Muscle of leg (tissue), 11 donors: ENCODE measurements around the gene ZNF839. TPM values are rescaled to one million over a fixed set of nuclear protein-coding genes. Genes with fewer than 3 reads are reported as not detected.
"Not testable (repeated sequence)": the region's sequence is repeated elsewhere in the genome, so short reads cannot be mapped to it uniquely, and the experiment has no call there.

Experiments
- DNase-seq: peaks from one replicate; pipeline ENCODE4 v3.0.0; 2013
- H3K27ac ChIP-seq: one replicate; pipeline ENCODE4 v1.5.1; 2013; ENCODE audit warnings: mild to moderate bottlenecking, low read length, control low read depth
- H3K27me3 ChIP-seq: one replicate; pipeline ENCODE4 v1.6.1; 2013; ENCODE audit warnings: low read length; ENCODE audit not compliant: control insufficient read depth, insufficient read depth
- H3K36me3 ChIP-seq: one replicate; pipeline ENCODE4 v1.6.1; 2013; ENCODE audit warnings: low read length; ENCODE audit not compliant: control insufficient read depth, insufficient read depth
- H3K4me1 ChIP-seq: one replicate; pipeline ENCODE4 v1.6.1; 2013; ENCODE audit warnings: low read length; ENCODE audit not compliant: control insufficient read depth, insufficient read depth
- H3K4me3 ChIP-seq: one replicate; pipeline ENCODE4 v1.5.1; 2013; ENCODE audit warnings: low read length, control low read depth
- H3K9me3 ChIP-seq: replicated peaks from 2 replicates; pipeline ENCODE4 v1.6.1; 2013; ENCODE audit warnings: low read depth, low read length; ENCODE audit not compliant: control insufficient read depth
- WGBS: methylation state at CpG from one replicate; pipeline ENCODE4 v1.1.5; 2013; ENCODE audit warnings: missing lambda C conversion rate; ENCODE audit not compliant: insufficient coverage; 5-methylcytosine and 5-hydroxymethylcytosine counted together
- polyA plus RNA-seq, 8 donors: library from polyadenylated mRNA; unstranded; fragments of 120-200 nt; gene quantifications; one replicate each; pipeline versions ENCODE4 v1.2.1 to v1.2.3, GENCODE V29; 2013; ENCODE audit warnings: inconsistent platforms in 1 of 8, low replicate concordance in 1 of 8; ENCODE audit not compliant: insufficient read length in 8 of 8, insufficient read depth in 1 of 8
- total RNA-seq: library from RNA; stranded (reverse); fragments of 120-200 nt; gene quantifications from one replicate; pipeline ENCODE4 v1.2.4, GENCODE V29; 2013

ZNF839 gene
- total and polyA plus RNA-seq, 9 donors: 7.7 to 12.5 (median 9.1) TPM

DNA sequence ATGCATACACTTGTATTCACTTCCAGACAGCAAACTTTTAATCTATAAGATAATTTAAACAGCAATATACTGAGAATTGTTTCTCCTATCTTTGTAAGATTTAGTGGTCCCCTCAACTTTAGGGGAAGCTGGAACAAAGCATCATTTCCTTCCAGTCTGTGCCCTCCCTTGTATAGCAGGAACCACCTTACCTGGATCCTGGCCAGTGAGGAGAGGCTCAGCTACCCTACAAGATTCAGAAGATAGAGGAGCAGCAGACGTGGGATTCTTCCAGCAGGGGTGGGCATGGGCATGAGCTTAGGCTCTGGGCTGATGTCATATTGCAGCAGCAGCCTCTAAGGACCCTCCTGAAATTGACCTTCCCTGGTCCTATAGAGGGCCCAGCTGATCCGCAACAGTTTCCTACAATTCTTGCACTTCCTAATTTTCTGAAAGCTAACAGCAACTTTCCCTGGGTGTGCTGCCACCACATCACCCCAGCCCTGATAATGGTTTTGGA, 35.9 kb upstream of the ZNF839 start:
- no peaks in the 10 kb centered on the region for H3K4me1 ChIP-seq
- no peak for DNase-seq
- H3K27me3 ChIP-seq: no peaks in the 10 kb centered on the region
- peaks cover 13% of the 10 kb centered on the region for H3K36me3 ChIP-seq
- peaks cover 3% of the 10 kb centered on the region for H3K9me3 ChIP-seq
- no peak overlapping the region for H3K27ac ChIP-seq
- no peak overlapping the region for H3K4me3 ChIP-seq
- WGBS: 58% methylated on average over 2 of the region's 2 CpGs

DNA sequence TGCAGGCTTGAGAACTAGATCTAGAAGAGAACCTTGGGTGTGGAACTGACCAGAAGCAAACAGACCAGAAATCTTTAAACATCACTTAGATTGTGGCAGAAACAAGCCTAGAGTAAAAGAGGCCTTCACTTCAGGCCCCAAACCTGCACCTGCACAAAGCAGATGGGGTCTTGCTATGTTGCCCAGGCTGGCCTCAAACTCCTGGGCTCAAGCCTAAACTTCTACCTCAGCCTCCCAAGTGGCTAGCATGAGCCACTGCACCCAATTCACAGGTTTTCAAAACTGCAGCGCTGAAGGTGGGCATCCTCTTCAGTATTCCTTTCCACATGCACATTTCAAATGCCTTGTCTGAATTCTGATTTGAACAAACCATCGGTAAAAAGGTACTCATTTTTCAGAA, 34.4 kb upstream of the ZNF839 start:
- H3K27me3 ChIP-seq: no peaks in the 10 kb centered on the region
- H3K27ac ChIP-seq: no peak overlapping the region
- WGBS: 100% methylated on average over 1 of the region's 2 CpGs

DNA sequence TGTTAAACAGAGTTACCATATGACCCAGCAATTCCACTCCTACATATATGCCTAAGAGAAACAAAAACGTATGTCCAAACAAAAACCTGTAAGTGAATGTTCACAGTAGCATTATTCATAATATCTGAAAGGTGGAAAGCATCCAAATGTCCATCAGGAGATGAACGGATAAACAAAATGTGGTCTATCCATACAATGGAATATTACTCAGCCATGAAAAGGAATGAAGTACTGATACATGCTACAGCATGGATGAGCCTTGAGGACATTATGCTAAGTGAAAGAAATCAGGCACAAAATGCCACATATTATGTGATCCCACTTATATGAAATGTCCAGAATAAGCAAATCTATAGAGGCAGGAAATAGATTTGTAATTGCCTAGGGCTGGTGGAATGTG, 31.4 kb upstream of the ZNF839 start:
- H3K9me3 ChIP-seq: peaks cover 3% of the 10 kb centered on the region
- no peak for DNase-seq
- no peaks in the 10 kb centered on the region for H3K27me3 ChIP-seq
- H3K4me1 ChIP-seq: no peaks in the 10 kb centered on the region
- WGBS: no CpG with 5 or more reads among the region's 2 CpGs
- no peak overlapping the region for H3K27ac ChIP-seq
- no peaks in the 10 kb centered on the region for H3K36me3 ChIP-seq
- H3K4me3 ChIP-seq: no peak overlapping the region

More for the DNA sequence above, 34.4 kb upstream of the ZNF839 start:
- H3K4me1 ChIP-seq: no peaks in the 10 kb centered on the region
- H3K4me3 ChIP-seq: no peak overlapping the region
- H3K36me3 ChIP-seq: peaks cover 11% of the 10 kb centered on the region
- no peak for DNase-seq
- peaks cover 3% of the 10 kb centered on the region for H3K9me3 ChIP-seq

DNA sequence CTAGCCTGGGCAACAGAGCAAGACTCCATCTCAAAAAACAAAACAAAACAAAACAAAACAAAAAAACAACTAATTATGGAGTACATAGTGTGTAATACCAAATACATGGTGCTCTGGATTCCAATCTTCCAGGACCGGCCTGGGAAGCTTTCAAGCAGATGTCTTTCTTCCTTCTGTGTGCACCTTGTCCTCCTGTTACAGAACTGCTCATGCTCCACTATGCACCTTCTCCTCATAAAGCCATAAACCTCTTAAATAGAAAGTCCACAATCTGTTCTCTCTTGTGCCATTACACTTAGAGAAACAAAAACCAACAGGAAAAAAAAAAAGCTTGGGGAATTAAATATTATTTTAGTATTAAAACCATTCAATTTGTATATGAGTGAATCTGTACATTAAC, 27.1 kb upstream of the ZNF839 start:
- no peaks in the 10 kb centered on the region for H3K4me1 ChIP-seq
- DNase-seq: no peak
- no peak overlapping the region for H3K27ac ChIP-seq
- H3K27me3 ChIP-seq: no peaks in the 10 kb centered on the region
- no peaks in the 10 kb centered on the region for H3K36me3 ChIP-seq
- peaks cover 3% of the 10 kb centered on the region for H3K9me3 ChIP-seq
- no CpG with 5 or more reads among the region's 1 CpG for WGBS
- H3K4me3 ChIP-seq: no peak overlapping the region

DNA sequence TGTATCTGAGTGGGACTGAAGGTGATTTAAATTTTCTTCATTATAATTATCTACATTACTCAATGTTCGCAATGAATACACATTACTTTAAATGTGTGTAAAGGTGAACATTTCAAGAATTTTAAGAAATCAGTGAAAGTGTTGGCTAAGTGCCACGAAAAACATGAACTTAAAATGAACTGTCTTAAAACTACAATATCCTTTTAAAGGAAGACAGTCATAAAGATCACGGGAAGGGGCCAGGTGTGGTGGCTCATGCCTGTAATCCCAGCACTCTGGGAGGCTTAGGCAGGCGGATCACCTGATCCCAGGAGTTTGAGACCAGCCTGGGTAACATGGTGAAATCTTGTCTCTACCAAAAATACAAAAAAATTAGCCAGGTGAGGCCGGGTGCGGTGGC, 25.8 kb upstream of the ZNF839 start:
- no peak for DNase-seq
- no peaks in the 10 kb centered on the region for H3K4me1 ChIP-seq
- H3K4me3 ChIP-seq: no peak overlapping the region
- H3K36me3 ChIP-seq: no peaks in the 10 kb centered on the region
- no peaks in the 10 kb centered on the region for H3K27me3 ChIP-seq
- H3K9me3 ChIP-seq: no peaks in the 10 kb centered on the region
- WGBS: 37% methylated on average over 2 of the region's 6 CpGs
- H3K27ac ChIP-seq: no peak overlapping the region

DNA sequence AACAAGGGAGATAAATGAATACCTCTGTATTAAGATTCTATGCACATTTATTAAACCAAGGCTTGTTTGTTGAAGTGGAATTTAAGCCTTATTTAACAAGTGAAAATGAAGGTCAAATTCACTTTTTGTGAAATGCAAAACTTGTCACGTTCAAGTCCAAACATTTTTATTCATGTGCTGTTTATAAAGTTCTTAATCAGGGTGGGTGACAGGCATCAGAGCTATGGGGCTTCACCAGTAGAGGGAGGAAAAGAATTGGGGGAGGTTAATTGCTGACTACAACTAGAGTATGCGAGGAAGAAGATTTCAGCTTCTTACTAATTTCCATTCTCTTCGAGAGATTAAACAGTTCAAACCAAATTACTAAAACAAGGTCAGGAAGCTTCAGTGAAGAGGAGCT, 24.3 kb upstream of the ZNF839 start:
- no peak for DNase-seq
- Histone ChIP-seq H3K9me3 (no peaks in the 10 kb centered on the region), H3K4me1 (no peaks in the 10 kb centered on the region), H3K27me3 (no peaks in the 10 kb centered on the region), H3K27ac (no peak overlapping the region), H3K4me3 (no peak overlapping the region), H3K36me3 (no peaks in the 10 kb centered on the region)
- no CpG with 5 or more reads among the region's 3 CpGs for WGBS

DNA sequence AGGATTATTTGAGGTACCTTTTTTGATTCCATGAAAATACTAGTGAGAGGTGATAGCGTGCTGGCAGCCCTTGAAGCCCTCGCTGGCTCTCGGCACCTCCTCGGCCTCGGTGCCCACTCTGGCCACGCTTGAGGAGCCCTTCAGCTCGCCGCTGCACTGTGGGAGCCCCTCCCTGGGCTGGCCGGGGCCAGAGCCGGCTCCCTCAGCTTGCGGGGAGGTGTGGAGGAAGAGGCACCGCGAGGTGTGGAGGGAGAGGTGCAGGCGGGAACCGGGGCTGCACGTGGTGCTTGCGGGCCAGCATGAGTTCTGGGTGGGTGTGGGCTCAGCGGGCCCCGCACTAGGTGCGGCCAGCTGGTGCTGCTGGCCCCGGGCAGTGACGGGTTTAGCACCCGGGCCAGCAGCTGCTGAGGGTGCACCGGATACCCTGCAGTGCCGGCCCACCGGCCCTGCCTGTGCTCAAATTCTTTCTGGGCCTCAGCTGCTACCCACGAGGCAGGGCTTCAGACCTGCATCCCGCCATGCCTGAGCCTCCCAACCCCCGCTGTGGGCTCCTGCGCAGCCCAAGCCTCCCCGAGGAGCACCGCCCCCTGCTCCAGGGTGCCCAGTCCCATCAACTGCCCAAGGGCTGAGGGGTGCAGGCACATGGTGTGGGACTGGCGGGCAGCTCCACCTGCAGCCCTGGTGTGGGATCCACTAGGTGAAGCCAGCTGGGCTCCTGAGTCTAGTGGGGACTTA, 21.9 kb upstream of the ZNF839 start:
- H3K36me3 ChIP-seq: no peaks in the 10 kb centered on the region
- no peaks in the 10 kb centered on the region for H3K9me3 ChIP-seq
- H3K27ac ChIP-seq: no peak overlapping the region
- WGBS: 95% methylated on average over 25 of the region's 33 CpGs
- H3K27me3 ChIP-seq: no peaks in the 10 kb centered on the region
- H3K4me1 ChIP-seq: no peaks in the 10 kb centered on the region
- H3K4me3 ChIP-seq: no peak overlapping the region
- no peak for DNase-seq

DNA sequence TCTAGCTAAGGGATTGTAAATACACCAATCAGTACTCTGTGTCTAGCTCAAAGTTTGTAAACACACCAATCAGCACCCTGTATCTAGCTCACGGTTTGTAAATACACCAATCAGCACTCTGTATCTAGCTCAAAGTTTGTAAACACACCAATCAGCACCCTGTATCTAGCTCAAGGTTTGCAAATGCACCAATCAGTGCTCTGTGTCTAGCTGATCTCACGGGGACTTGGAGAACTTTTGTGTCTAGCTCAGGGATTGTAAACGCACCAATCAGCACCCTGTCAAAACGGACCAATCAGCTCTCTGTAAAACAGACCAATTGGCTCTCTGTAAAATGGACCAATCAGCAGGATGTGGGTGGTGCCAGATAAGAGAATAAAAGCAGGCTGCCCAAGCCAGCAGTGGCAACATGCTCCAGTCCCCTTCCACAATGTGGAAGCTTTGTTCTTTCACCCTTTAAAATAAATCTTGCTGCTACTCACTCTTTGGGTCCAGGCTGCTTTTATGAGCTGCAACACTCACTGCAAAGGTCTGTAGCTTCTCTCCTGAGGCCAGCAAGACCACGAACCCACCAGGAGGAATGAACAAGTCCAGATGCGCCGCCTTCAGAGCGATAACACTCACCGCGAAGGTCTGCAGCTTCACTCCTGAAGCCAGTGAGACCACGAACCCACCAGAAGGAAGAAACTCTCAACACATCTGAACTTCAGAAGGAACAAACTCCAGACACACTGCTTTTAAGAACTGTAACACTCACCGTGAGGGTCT, 21.1 kb upstream of the ZNF839 start:
- not testable (repeated sequence) for H3K4me3 ChIP-seq, DNase-seq, H3K27ac ChIP-seq, H3K36me3 ChIP-seq, H3K4me1 ChIP-seq, H3K27me3 ChIP-seq, H3K9me3 ChIP-seq
- WGBS: 83% methylated on average over 6 of the region's 12 CpGs

DNA sequence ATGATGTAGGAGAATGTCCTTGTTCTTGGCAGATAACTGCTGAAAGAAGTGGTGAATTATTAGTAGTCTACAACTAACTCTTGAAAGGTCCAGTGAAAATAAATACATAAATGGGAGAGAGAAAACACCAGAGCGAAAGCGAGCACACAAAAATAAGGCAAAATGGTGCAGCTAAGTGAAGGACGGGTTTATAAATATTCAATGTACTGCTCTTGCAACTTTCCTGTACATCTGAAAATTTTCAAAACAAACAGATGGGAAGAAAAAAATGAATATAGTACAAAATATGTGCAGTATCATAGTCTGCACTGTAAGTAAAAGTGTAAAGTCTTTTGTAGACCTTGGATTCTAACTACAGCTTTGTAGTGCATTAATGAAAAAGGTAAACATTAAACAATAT, 15.9 kb upstream of the ZNF839 start:
- Histone ChIP-seq H3K36me3 (no peaks in the 10 kb centered on the region), H3K27me3 (no peaks in the 10 kb centered on the region), H3K27ac (no peak overlapping the region), H3K9me3 (no peaks in the 10 kb centered on the region), H3K4me3 (no peak overlapping the region), H3K4me1 (no peaks in the 10 kb centered on the region)
- DNase-seq: no peak
- WGBS: no CpG with 5 or more reads among the region's 3 CpGs

DNA sequence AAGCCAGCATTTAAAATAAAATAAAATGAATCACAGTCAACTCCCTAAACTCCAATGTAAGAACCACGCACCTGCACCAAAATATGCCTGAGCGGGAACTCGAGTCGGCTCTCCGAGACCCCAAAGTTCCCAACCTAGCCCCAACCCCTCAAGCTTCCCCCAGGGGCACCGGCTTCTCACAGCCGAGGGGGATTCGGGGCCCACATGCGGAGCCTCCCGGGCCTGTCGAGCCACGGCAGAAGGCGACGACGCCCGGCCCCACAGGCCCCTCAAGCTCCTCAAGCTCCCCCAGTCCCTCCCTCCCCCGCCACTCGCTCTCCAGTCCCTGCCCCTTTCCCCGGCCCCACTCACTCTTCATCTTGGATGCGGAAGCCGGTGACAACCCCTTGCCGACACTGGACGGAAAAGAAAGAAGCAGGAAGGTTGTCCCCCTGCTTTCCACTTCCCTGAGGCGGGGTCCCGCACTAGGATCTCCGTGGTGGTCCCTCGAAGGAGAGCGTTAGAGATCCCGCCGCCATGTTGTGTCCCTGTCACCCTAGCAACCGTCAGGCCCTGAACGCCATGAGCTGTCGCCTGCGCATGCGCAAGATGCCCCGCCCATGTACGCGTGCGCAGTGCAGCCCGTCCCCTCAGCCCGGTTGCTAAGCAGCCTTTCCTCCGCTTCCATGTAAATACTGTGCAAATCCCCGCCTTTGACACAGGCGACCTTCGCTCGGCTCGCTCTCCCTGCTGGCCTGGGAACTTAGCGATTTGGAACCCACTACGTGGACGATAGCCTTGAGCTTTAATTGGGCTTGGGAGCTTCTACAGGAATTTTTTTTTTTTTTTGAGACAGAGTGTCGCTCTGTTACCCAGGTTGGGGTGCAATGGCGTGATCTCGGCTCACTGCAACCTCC, 14.7 kb upstream of the ZNF839 start, which contains the start of gene MOK:
TSS of gene MOK (minus strand) at position 554 of the 896 bp plus-strand sequence. CDS start at position 358, 196 bp downstream.
- peak; percentile 99 for DNase-seq
- Histone ChIP-seq H3K36me3 (no peaks in the 10 kb centered on the region), H3K27me3 (no peaks in the 10 kb centered on the region), H3K27ac (peak within 1 kb of the TSS; percentile 86), H3K4me3 (peak within 1 kb of the TSS; percentile 80), H3K9me3 (no peaks in the 10 kb centered on the region), H3K4me1 (no peaks in the 10 kb centered on the region)
- under 1% methylated on average over 39 of the region's 53 CpGs for WGBS
